HG03196 (cell line): ENCODE measurements around the gene PSMA6.
"Not testable (repeated sequence)": the region's sequence is repeated elsewhere in the genome, so short reads cannot be mapped to it uniquely, and the experiment has no call there.

Experiments
- ATAC-seq: cut with Tn5 transposase; IDR thresholded peaks from one replicate; pipeline ENCODE4 v1.9.1; 2021; ENCODE audit not compliant: unreplicated experiment

PSMA6 gene

DNA sequence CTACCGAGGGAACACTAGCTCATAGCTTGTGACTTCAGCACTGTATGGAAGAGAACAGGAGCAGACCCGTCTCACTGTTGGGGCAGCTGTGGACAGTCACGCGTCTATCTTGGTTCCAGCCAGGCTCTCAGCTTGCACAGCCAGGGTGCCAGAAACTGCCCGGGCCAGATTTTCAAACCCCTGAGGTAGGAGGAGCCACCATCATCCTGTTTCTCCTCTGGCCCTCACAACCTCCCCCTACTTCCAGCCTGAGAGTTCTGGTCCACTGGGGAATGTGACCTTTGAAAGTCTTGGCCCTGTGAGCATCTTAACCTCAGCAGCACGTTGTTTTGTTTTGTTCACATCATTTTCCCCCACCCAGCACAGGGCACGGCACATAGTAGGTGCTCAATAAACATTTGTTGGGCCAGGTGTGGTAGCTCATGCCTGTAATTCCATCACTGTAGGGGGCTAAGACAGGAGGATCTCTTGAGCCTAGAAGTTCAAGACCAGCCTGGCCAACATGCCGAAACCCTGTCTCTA, 50.4 kb downstream of the PSMA6 start:
- ATAC-seq, result no peak

DNA sequence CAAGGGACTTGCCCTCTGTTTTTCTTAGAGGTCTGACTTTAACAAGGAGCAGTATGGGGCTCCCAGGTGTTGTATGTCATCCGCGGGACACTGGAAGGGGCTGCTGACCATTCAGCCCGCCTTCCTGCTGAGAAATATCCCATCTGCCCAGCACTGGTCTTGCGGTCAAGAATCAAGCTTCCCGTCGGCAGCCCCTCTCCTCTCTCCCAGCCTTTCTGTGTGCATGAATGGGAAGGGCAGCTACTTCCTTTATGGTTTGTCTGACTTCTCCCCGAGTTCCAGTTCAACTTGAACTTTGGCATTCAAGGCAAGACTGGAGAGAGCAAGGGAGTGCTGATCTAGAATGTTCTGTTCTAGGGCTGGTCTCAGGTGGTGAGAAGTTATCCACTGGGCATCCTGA, 51.5 kb downstream of the PSMA6 start:
- no peak for ATAC-seq

DNA sequence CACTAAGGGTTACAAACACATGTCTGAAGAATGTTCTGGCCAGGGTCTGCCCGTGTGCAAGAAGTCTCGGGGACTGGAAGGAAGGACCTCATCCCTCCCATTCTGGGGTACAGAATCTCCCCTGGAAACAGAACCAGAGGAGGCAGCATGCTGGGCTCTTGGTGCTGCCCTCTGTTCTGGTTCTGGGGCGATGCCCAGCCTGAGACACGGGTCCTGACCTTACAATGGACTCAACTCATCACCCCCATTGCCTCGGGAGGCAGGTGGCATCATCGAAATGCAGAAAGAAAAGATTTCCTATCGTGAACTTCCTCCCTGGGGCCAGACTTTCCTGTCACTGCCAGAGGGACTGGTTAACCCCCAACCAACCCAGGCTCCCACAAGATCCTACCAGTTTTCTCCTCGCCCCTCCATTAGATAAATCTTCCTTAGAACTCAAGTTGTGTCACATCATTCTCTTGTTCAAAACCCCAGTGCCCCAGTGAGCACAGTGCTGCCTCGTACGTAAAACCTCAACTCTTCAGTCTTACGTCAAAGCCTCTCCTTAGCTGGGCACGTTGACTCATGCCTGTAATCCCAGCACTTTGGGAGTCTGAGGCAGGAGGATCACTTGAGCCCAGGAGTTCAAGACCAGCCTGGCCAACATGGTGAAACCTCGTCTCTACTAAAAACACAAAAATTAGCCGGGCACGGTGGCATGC, 52.1 kb downstream of the PSMA6 start:
- no peak for ATAC-seq

DNA sequence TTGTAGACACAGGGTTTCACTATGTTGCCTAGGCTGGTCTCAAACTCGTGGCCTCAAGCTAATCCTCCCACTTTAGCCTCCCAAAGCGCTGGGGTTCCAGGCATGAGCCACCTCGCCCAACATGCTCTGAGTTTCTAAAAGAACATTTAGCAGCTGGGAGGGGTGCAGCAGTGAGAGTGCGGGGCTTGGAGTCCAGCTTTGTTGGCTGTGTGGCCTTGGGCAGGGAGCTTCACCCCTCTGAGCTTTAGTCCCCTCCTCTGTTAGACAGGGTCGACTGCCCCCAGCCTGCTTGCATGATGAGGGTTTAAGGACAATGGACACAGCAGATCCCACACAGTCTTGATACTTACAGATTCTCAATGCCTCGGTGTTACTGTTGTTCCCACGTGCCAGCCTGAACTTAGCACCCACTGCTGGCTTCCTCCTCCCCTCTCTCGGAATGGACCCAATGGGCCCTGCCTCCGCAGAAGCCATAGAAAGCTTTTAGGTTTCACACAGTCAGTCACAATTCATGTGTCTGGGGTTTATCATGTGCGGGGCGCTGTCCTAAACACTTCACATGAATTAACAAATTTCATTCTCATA, 54.6 kb downstream of the PSMA6 start:
- ATAC-seq, result no peak

DNA sequence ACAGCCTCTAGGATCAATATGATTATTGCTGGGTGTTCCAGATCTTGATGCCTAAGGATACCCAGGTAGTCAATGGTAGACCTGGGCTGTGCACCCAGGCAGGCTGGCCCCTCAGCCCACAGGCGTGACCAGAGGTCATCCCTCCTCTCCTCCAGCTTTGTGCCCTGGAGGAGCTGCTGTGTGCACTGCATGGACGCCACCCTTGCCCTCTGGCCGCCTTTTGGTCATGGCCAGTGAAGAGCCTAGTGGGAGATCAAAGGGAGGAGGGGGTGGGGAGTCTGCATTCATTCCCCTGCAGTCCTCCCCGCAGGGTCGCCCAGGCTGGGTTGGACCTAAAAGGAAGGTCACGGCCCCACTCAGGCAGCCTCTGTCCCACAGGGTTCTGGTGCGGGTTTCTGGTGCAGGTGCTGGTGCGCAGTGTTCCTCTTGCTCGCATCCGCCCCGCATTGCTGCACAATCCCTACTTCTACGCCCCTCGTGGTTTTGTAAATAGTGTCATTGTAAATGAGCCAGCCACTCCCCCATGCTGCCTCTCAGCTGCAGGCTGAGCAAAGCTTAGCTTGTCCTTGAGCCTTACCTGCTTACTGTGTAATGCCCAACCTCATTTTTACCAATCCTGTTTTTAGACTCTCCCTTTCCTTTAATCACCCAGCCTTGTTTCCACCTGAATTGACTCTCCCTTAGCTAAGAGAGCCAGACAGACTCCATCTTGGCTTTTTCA, 55.3 kb downstream of the PSMA6 start:
- no peak for ATAC-seq

DNA sequence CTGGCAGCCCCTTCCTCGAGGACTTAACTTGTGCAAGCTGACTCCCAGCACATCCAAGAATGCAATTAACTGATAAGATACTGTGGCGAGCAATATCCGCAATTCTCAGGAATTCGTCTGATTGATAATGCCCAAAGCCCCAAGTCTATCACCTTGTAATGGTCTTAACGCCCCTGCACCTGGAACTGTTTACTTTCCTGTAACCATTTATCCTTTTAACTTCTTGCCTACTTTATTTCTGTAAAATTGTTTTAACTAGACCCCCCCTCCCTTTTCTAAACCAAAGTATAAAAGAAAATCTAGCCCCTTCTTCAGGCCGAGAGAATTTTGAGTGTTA, 55.8 kb downstream of the PSMA6 start:
- ATAC-seq, result not testable (repeated sequence)

DNA sequence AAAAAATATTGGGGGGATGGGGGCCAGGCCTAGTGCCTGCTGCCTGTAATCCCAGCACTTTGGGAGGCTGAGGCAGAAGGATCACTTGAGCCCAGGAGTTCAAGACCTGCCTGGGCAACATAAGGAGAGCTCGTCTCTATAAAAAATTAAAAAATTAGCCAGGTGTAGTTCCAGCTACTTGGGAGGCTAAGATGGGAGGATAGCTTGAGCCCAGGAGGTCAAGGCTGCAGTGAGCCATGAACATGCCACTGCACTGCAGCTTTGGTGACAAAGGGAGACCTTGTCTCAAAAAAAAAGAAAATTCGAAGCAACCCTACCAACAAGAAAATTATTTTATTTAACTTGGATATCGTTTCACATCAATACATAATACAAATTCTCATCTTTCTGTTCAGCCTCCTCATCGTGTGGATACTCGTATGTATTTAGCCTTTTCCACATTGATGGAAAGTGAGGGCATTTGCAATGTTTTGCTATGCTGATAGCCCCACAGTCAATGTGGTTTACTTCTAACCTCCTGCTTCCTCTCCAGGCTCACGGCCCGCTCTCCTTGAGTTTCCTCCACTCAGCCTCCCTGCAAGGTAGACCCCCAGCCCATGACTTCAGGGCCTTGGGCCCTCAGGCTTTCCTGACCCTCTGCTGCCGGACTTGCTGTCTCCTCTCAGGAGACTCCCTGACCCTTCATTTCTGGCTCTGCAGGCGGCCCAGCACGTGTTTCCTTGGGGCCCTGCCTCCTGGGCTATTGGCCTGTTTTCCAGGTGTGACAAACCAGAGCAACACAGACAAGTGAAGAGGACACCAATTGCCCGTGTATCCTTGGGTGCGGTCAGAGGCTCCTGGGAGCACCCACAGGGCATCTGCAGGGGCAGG, 57.5 kb downstream of the PSMA6 start:
- ATAC-seq, result no peak

DNA sequence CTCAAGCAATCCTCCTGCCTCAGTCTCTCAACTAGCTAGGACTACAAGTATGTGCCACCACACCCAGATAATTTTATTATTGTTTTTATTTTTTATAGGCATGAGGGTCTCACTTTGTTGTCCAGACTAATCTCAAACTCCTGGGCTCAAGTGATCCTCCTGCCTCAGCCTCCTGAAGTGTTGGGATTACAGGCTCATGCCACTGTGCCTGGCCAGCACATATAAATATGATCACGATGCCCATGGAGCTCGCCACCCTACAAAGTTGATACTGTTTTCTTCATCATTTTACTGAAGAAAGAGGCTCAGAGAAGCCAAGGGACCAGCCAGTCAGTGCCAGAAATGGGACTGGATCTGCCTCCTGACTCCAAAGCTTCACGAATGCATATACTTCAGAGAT, 59.3 kb downstream of the PSMA6 start:
- no peak for ATAC-seq

DNA sequence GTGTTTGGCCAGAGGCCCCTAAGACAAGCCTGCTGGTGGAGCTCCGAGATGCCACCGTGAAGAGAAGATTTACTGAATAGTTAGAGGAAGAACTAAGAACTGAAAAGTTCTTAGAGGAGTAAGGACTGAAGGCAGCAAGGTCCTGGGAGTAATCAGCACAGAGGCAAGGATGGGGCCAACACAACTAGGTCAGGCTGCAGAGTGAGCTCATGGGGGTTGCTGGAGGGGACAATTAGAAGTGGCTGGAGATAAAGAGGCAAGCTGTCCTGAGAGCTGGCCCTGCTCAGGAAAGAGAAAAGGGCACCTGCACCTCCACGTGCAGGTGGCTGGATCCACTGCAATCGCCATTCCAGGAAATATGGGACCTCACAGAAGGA, 59.7 kb downstream of the PSMA6 start:
- ATAC-seq, result no peak

DNA sequence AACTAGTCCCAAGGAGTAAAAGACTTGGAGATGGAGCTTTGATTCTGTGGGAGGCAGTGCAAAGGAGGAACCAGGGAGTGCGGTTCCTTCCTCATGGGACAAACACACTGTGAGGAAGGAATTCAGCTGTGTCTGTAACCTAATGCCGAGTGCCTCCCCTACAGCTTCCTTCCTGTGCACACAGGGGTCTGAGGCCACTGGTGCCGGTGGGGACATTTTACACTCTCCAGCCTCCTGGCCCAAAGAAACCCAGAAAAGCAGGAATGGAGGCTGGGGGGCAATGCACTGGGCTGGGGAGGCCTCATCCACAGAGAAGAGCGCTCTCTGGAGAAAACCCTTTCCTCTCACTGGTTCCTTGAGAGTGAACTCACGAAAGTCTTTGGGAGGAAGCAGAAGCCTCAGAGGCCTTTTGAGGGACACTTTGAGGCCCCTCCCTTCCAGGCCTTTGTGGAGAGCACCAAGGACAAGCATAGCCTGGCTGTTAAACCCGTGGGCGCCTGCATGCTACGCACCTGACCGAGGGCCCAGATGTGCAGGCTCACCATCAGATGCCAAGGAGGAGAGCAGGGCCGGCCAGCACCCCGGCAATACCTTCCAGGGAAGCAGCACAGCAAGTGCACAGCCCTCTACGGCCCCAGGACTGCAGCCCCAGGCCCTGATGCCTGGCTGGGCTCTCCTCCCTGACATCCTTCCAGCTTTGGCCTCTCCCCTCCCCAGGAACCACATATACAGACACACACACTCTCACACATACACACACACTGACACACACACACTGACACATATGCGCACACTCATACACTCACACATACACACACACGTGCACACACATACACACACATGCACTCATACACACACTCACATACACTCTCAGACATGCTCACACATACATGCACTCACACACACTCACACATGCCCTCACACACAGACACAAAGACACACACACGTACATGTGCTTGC, 60.4 kb downstream of the PSMA6 start:
- ATAC-seq, result no peak

DNA sequence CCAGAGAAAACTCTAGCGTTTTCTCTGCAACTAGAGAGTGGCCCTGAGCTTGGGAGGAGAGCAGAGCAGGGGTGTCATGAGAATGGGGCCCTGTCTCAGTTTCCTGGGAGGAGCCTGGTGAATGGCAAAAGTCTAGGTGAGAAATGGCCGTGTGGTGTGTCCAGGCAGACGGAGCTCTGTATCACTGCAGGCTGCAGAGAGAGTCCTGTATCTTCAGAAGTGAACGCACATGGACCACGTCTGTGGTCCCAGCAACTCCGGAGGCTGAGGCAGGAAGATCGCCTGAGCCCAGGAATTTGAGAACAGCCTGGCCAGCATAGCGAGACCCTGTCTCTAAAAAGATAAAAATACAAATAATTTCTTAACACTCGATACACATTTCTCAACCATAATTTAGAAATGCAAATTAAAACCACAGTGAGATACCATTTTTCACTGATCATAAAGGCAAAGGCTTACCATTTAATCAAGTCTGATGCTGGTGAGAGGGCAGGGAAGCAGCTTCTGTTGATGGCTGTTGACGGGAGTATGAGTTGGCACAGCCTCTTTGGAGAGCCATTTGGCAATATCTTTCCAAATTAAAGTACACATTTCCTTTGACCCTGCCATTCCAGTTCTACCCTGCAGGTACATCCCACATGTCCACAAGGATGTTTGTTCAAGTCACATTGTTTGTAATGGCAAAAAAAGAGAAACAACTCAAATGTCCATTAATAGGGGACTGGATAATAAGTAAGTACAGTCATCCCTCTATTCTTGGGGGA, 61.4 kb downstream of the PSMA6 start:
- no peak for ATAC-seq

DNA sequence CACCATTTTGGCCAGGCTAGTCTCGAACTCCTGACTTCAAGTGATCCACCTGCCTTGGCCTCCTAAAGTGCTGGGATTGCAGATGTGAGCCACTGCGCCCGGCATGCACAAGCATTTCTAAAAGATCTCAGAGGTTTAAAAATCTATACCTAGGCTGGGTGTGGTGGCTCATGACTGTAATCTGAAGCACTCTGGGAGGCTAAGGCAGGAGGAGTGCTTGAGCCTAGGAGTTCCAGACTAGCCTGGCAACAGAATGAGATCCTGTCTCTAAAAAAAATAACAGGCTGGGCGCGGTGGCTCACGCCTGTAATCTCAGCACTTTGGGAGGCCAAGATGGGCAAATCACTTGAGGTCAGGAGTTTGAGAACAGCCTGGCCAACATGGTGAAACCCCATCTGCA, 63.1 kb downstream of the PSMA6 start:
- ATAC-seq, result not testable (repeated sequence)

DNA sequence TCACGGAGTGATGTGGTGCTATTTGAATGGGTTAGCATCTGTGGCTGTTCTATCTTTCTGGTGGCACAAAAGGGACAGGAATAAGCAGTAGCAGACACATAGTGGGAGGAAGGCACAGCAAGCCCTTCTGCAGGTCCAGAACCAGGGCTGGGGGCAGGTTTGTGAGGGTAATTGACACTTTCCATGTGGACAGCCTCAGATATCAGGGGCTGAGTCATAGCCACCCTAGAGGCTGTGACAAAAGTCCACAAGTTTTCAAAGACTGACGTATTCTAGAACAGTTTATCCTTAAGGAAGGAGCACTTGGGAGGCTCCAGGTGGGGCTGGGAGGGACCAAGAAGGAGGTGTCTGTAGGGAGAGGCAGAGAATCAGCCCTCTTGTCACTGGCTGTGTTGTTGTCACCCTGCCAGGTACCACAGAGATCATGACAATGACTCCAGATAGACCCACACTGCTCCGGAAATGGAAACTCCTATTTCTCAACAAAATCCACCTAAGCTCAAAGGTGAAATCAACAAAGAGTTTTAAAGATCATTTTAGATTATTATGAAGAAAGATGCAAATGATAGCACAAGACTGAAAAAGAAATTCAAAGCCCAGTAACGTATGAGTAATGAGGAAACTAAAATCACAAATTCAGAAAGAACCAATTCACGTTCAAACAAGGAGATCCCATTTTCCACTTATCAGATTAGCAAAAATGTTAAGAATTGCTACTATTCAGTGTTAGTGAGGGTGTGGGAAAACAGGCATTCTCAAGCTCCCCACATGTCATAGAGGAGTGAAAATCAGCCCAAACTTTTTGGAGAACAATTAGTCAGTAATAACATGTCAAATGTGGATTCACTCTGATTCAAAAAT, 64.0 kb downstream of the PSMA6 start:
- ATAC-seq, result no peak

DNA sequence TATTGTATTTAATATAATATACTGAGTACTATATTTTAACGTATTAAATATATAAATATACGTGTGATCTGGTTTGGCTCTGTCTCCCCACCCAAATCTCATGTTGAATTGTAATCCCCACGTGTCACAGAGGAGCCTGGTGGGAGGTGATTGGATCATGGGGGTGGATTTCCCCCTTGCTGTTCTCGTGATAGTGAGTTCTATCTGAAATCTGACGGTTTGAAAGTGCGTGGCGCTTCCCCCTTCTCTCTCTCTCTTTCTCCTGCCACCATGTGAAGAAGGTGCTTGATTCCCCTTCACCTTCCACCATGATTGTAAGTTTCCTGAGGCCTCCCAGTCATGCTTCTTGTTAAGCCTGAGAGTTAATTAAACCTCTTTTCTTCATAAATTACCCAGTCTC, 67.5 kb downstream of the PSMA6 start:
- ATAC-seq, result not testable (repeated sequence)

DNA sequence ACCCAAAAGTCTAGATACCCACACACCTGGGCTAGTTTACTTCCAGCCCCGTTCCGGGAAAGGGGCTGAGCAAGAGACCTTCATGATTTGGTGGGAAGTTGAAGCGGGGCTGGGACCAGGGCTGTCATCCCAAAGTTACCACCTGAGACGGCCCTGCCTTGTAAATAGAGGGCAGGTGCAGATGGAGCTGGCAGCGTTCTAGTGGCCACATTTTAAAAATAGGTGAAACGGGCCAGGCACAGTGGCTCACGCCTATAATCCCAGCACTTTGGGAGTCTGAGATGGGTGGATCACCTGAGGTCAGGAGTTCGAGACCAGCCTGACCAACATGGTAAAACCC, 68.9 kb downstream of the PSMA6 start:
- no peak for ATAC-seq

DNA sequence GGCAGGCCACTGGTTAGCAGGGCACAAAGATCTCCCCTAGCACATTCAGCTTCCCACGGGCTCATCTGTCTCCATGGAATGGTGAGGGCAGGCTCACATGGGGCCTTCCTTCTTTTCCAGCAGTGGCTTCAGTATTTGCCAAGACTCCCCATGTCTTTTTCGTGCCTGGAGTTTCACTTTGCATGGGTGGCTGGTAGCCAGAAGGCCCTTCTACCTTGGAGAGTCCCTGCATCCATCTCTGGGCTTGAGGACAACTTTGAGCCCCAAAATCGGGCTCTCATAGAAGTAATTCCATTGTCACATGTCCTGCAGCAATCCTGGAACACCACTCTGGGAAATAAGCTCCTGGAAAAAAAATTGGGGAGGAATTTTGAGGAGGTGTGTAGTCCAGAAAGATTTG, 70.3 kb downstream of the PSMA6 start:
- no peak for ATAC-seq

DNA sequence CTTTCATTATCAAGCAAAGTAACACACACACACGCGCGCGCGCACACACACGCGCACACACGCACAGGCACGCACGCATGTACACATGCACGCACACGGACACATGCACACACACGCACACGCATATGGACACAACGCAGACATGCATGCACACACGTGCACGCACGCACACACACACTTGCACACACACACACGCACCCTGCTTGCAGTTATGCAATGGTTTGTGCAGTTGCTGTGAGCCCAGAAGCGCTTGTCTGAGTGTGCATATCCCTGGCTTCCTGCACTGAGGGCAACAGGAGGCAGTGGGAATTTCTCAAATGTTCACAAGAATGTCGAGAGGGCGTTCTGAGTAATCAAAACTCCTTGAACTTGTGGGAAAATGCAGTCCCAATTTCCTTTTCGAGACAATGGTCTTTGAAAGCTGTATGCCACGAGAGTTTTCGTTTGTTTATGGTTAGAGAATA, 70.8 kb downstream of the PSMA6 start:
- no peak for ATAC-seq
